ENCODE results near the gene IFI27L2.
A peak's percentile ranks its signal among the peaks of the same experiment; 100 is the strongest.
"Not testable (repeated sequence)": the region's sequence is repeated elsewhere in the genome, so short reads cannot be mapped to it uniquely, and the experiment has no call there.

Gene IFI27L2

GRCh38 chr14:94129111-94129757, at the start of gene IFI27L2:
Gene IFI27L2, minus strand, starts transcription at chr14:94129604. Its CDS starts 40 bp downstream, at chr14:94129564.
- peak; percentile 44 to 61 for DNase-seq (ENCODE audit: low read depth in 2 of 2)

- no peak for DNase-seq (ENCODE audit: low read depth in 2 of 2)
These were observed 48.4 kb upstream of the IFI27L2 start for GRCh38 chr14:94177806-94178205.

- no peak for DNase-seq (ENCODE audit: low read depth in 2 of 2)
These were observed 47.4 kb upstream of the IFI27L2 start for GRCh38 chr14:94176808-94177207.

- no peak for DNase-seq (ENCODE audit: low read depth in 2 of 2)
These were observed 46.3 kb upstream of the IFI27L2 start for GRCh38 chr14:94175747-94176146.

GRCh38 chr14:94175011-94175745, 45.8 kb upstream of the IFI27L2 start:
- no peak for DNase-seq (ENCODE audit: low read depth in 2 of 2)

GRCh38 chr14:94174604-94175010, 45.2 kb upstream of the IFI27L2 start:
- DNase-seq (ENCODE audit: low read depth in 2 of 2), result no peak

GRCh38 chr14:94173885-94174603, 44.6 kb upstream of the IFI27L2 start, which contains the start of gene PPP4R4:
Gene PPP4R4, plus strand, starts transcription at chr14:94174322. Its CDS starts 144 bp downstream, at chr14:94174466.
- peak; percentile 76 to 83 for DNase-seq (ENCODE audit: low read depth in 2 of 2)

- DNase-seq (ENCODE audit: low read depth in 2 of 2), result no peak
These were observed 44.1 kb upstream of the IFI27L2 start for GRCh38 chr14:94173471-94173884.

- no peak for DNase-seq (ENCODE audit: low read depth in 2 of 2)
These were observed 43.1 kb upstream of the IFI27L2 start for GRCh38 chr14:94172545-94172944.

- no peak for DNase-seq (ENCODE audit: low read depth in 2 of 2)
These were observed 41.8 kb upstream of the IFI27L2 start for GRCh38 chr14:94171208-94171607.

GRCh38 chr14:94170136-94170535, 40.7 kb upstream of the IFI27L2 start:
- no peak for DNase-seq (ENCODE audit: low read depth in 2 of 2)

- no peak for DNase-seq (ENCODE audit: low read depth in 2 of 2)
These were observed 36.3 kb upstream of the IFI27L2 start for GRCh38 chr14:94165744-94166143.

- DNase-seq (ENCODE audit: low read depth in 2 of 2), result no peak
These were observed 35.5 kb upstream of the IFI27L2 start for GRCh38 chr14:94164685-94165431.

- DNase-seq (ENCODE audit: low read depth in 2 of 2), result no peak
These were observed 34.4 kb upstream of the IFI27L2 start for GRCh38 chr14:94163796-94164195.

GRCh38 chr14:94162466-94162865, 33.1 kb upstream of the IFI27L2 start:
- no peak for DNase-seq (ENCODE audit: low read depth in 2 of 2)

- DNase-seq (ENCODE audit: low read depth in 2 of 2), result no peak
These were observed 32.6 kb upstream of the IFI27L2 start for GRCh38 chr14:94161981-94162380.

GRCh38 chr14:94161058-94161457, 31.7 kb upstream of the IFI27L2 start:
- DNase-seq (ENCODE audit: low read depth in 2 of 2), result no peak

- DNase-seq (ENCODE audit: low read depth in 2 of 2), result no peak
These were observed 29.0 kb upstream of the IFI27L2 start for GRCh38 chr14:94158239-94158883.

GRCh38 chr14:94157197-94157596, 27.8 kb upstream of the IFI27L2 start:
- no peak for DNase-seq (ENCODE audit: low read depth in 2 of 2)

GRCh38 chr14:94156143-94156542, 26.7 kb upstream of the IFI27L2 start:
- DNase-seq (ENCODE audit: low read depth in 2 of 2), result not testable (repeated sequence)

GRCh38 chr14:94153750-94154342, 24.4 kb upstream of the IFI27L2 start:
- DNase-seq (ENCODE audit: low read depth in 2 of 2), result no peak

All from stimulated activated CD4-positive, alpha-beta T cell treated with anti-CD3 and anti-CD28 coated beads, Interleukin-15, amount 100 ng/mL, for 48 hours (primary cell).